GM19397 (cell line): ENCODE data around the gene PIGL.
"Not testable (repeated sequence)": the region's sequence is repeated elsewhere in the genome, so short reads cannot be mapped to it uniquely, and the experiment has no call there.

Source experiments
- ATAC-seq: cut with Tn5 transposase; IDR thresholded peaks from one replicate; pipeline ENCODE4 v1.9.1; 2021; ENCODE audit warnings: mild to moderate bottlenecking, moderate library complexity; ENCODE audit not compliant: unreplicated experiment

The PIGL gene

DNA sequence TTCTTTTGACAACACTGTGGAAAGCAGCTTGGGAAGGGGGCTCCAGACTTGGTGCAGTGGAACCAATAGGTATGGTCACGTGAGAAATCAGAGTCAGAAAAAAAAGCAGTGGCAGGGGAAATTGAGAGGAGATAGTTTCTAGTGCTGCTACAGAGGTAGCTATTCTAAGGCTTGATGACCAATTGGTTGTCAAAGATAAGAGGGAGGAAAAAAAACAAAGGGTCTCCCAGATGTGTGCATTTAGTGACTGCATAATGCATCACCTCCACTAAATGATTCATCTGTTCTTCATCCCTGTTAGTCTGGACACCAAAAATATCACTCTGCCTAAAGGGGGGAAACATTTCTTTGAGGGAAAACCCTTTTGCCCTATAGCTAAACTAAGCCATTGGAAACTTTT, 56.5 kb downstream of the PIGL start:
- no peak for ATAC-seq

- no peak for ATAC-seq
These were observed 56.9 kb downstream of the PIGL start for GRCh38 chr17:16273929-16274339.

- no peak for ATAC-seq
These were observed 58.0 kb downstream of the PIGL start for GRCh38 chr17:16275024-16275423.

- ATAC-seq, result no peak
These were observed 60.2 kb downstream of the PIGL start for GRCh38 chr17:16277163-16277562.

- ATAC-seq, result no peak
These were observed 64.3 kb downstream of the PIGL start for GRCh38 chr17:16281351-16281750.

- ATAC-seq, result no peak
These were observed 65.5 kb downstream of the PIGL start for GRCh38 chr17:16282522-16282921.

DNA sequence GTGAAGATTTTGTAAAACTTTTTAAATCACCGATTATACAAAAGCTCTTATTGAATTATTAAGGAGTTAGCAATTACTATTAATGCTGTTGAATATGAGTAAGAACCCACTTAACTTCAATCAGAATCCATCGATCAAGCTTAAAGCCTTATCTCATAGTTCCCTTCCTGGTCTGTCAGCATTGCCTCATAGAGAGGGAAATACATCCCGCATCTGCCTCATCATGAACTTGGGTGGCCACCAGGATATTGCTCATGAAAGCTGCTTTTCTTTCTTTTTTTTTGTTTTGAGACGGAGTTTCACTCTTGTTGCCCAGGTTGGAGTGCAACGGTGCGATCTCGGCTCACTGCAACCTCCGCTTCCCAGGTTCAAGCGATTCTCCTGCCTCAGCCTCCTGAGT, 66.7 kb downstream of the PIGL start:
- no peak for ATAC-seq

GRCh38 chr17:16285646-16286008, 68.6 kb downstream of the PIGL start:
- ATAC-seq, result no peak

GRCh38 chr17:16286009-16286946, 69.3 kb downstream of the PIGL start:
- peak; percentile 76 for ATAC-seq

- peak; percentile 43 for ATAC-seq
These were observed 70.0 kb downstream of the PIGL start for GRCh38 chr17:16286947-16287562.

- ATAC-seq, result peak; percentile 11
These were observed 70.6 kb downstream of the PIGL start for GRCh38 chr17:16287563-16288027.

- no peak for ATAC-seq
These were observed 72.0 kb downstream of the PIGL start for GRCh38 chr17:16288860-16289571.

DNA sequence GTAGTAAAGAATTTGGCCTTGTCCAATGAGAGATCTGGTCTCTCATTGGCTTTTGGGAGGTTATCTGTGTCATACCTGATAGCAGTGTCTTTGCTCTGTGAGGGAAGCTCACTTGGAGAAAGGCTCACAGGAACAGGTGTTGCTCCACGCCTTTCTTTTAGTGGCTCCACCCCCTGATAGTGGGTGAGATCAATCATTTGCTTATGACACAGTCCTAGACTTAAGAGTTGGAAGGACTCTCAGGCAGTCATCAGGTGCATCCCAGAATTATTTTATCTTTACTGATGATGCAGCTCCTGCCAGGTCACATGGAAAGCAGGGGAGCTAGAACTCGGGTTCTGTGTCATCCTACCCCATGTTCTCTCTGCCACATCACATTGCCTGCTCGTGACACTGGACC, 76.9 kb downstream of the PIGL start:
- no peak for ATAC-seq

DNA sequence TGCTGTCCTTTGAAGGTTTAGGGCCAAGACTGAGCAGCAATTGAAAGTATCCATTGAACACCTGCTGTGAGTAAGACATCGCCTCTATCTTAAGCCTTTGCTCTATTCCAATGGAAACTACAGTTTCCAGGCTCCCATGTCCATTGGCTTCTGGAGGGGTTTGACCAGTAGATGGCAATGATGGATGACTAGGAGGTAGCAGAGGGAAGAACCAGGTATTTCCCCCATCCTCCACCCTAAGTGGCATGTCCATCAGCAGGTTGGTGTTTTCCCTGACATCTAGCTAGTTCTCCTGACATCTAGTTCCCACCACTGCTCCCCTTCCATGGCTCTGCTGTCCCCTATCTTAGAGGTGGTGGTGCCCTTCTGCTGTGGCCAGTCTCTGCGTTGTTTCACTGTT, 77.5 kb downstream of the PIGL start:
- no peak for ATAC-seq

DNA sequence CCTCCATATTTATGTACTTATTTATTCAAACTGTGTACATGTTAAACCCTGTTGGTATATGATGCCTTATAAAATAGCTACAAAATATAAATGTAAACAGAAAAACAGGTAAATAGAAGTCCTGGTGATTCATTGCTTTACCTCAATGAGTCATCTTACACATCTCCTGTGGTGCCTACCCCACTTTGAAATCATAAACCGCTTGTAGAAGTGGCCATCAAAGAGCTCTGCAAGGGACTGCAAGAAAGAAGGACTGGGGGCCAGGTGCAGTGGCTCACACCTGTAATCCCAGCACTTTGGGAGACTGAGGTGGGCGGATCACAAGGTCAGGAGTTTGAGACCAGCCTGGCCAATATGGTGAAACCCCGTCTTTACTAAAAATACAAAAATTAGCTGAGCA, 79.1 kb downstream of the PIGL start:
- not testable (repeated sequence) for ATAC-seq

GRCh38 chr17:16297367-16298139, 80.5 kb downstream of the PIGL start:
- ATAC-seq, result no peak

DNA sequence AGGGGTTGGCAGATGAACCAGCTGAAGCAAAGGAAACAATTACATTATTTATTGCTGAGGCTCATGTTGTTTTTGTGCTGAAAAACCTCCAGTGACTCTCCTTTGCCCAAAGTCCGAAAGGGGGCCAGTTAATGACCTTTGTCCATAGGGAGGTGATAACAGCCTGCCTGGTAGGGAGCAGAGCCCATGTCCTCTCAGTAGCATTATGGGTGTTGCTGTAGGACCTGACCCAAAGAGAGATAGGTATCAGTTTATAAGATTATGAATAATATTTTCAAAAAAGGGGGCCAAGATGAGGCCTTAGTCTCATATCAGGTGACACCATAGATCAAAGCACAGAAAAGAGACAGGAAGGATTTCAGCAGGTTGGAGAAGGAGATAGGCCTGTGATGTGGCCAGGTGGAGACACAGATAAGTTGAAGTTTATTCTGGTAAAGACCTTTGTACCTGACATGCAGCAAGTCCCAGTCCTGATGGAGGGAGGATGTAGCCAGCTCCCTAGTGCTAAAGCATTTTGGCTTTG, 81.2 kb downstream of the PIGL start:
- no peak for ATAC-seq

DNA sequence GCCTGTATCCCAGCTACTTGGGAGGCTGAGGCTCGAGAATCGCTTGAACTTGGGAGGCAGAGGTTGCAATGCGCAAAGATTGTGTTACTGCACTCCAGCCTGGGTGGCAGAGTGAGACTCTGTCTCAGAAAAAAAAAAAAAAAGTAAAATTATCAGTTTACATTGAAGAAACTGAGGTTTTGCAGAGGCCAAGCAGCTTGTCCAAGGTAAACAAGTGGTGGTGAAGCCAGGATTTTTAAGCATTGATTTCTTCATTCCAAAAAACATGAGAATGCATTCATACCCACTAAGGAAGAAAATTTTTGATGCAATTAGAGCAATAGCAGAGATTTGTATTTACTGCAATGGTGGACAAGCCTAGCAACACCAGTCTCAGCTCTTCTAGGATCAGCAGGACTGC, 83.5 kb downstream of the PIGL start:
- ATAC-seq, result no peak

DNA sequence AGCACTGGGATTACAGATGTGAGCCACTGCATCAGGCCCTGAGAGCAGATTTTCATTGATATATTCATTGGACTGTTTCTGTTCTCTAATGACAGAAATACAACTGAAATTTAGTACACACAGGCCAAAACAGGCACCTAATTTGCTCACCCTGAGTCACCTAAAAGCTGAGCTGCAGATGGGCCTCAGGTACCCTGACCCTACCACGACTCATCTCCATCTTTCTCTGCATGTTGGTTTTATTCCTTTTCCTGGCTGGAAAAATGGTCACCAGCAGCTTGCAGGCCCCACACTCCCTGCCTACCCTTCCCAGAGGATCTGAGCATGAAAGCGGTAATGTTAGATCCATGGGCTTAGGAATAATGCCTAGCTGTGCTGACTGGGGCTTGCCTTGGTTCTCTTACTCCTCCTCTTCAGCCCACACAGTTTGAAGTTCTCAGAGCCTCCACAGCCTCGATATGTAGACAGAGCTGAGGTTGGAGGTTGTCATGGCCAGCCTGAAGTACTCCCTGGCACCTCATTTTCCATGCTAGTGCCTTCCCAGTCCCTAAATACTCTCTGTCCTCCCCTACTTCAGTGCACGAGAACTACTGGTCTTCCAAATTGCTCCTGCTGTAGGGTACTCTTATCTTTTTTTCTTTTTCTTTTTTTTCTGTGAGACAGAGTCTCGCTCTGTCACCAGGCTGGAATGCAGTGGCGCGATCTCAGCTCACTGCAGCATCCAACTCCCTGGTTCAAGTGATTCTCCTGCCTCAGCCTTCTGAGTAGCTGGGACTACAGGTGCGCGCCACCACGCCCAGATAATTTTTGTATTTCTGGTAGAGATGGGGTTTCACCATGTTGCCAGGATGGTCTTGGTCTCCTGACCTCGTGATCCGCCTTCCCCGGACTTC, 85.2 kb downstream of the PIGL start:
- ATAC-seq, result no peak

GRCh38 chr17:16302856-16303255, 85.8 kb downstream of the PIGL start:
- no peak for ATAC-seq
